GM19193 (cell line): ENCODE measurements around the gene MEI4.

ENCODE experiments used
- POLR2A ChIP-seq: IDR thresholded peaks from 4 replicates; pipeline ENCODE4 v1.6.1; 2011; ENCODE audit not compliant: insufficient read depth, insufficient read length; ENCODE audit errors: extremely low read depth

The MEI4 gene

DNA sequence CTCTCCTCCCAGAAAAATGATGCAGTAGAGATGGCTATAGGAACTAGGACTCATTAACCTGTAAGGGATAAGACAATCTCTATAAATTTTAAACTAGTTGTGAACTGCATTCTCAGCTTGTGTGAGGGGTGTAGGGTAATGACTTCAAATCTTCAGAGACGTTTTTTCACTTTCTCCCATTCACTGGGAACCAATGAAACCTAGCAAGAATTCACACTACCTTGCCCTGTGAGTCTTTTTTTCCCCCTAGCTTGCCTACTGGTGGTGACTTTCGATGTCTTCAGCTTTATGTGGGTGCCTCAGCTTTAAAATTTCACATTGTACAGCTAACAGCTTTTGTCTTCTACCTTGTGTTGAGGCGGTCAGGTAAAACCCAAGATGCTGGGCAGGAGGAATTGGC lies 192.0 kb downstream of the MEI4 start:
- TF ChIP-seq POLR2A: no peak

DNA sequence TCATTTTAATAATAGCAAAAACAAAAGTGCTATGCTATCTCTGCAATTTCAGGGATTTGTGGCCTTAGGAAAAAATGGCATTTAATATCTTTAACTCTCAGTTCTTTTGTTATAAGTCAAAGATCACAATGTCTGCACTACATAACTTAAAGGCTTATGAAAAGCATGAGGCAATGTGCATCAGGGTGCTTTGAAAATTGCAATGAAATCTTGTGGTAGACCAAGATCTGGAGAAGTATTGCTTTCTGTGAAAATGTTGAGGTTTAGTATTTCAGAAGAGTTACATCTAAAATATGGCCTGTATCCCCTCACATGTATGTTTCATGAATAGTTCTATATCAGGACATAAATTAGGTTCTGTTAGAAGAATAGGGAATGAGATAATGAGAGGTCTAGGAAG lies 200.6 kb downstream of the MEI4 start:
- no peak for TF ChIP-seq POLR2A

DNA sequence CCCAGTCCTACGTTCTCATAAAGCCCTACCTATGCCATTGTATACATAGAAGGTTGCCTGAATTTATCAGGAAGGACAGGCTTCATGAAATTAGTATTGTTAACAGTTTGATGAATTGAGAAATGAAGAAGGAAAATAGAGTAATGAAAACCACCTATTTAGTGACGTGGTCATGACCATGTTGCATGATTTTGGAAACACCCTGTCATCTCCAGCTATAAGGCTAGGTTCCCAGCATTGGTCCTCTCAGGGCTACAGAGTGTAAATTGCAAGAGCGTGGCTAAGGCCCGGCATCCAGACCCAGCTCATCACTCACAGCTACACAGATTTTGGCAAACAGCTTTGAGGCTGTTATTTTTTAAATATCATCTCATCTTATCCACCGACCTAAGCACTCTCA lies 203.6 kb downstream of the MEI4 start:
- TF ChIP-seq POLR2A: no peak

DNA sequence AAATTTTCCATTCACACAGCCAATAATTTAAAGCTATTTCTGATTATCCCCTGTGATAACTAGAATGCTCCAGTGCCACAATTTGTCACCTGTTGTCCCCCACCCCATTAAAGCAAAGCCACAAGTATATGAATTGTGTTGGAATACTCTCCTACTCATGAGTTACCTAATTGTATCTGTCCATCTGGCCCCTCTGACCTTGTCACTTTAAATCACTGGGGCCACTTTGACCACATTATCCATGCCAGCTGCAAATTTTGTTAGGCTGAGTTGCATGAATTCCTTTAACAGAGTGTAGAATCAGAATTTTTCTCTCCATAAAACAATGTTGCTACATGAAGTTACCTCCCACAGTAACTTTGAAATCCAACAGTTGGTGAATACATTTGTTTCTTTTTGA lies 204.6 kb downstream of the MEI4 start:
- no peak for TF ChIP-seq POLR2A

DNA sequence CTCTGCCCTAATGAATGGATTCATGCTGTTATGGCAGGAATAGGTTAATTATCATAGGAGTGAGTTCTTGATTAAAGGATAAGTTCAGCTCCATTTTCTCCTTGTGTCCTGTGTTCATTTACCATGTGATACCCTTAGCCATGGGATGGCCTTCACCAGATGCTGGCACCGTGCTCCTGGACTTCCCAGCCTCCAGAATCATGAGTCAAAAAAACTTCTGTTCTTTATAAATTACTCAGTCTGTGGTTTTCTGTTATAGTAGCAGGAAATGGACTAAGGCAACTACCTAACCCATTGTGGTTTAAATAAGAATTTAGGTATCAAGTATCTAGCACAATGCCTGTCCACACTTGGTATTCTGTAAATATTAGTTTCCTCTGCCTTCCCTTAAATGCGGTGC lies 223.5 kb downstream of the MEI4 start:
- TF ChIP-seq POLR2A: no peak

DNA sequence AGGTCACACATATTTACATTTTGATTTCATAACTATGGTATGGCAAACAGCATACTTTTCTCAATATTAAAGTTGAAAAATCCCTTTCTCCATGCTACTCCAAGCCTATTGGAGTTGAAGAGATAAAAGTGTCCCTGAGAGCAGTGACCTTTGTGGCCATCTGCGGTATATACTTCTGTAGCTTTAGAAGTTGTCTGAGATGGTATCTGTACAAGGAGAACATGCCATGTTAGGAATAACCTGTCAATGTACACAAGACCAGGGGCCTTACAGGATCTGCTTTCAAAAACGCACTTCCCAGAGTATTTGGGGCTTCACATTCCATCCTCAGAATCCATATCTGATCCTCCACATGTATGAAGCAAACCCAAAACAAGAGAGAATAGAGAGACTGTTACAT lies 226.7 kb downstream of the MEI4 start:
- no peak for TF ChIP-seq POLR2A

DNA sequence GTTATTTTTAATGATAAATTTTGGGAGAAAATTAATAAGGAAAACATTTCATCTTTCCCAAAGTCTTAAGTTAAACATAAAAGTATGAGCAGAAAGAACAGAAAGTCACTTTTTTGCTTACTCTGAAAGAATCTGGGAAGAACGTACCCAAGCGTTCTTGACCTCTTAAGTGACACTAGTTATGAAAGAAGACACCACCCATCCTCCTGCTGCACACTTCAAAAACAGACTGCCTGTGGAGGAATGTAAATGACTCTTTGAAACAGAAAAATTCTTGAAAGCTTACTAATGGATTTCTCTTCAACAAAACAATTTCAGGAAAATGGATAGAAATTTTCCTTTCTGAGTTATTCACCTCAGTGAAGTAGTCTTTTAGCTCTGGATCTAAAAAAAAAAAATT lies 227.7 kb downstream of the MEI4 start:
- TF ChIP-seq POLR2A: no peak

DNA sequence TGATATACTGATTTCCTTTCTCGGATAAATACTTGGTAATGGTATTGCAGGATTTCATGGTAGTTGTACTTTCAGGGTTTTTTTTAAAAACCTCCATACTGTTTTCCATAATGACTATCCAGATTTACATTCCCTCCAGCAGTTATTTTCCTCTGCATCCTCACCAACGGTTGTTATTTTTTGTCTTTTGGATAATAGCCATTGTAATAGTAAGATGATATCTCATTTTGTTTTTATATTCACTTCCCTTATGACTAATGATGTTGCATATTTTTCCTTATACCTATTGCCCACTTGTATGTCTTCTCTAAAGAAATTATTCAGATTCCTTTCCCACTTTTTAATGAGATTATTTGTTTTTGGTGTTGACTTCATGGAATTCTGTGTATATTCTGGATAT lies 231.0 kb downstream of the MEI4 start:
- TF ChIP-seq POLR2A: no peak

DNA sequence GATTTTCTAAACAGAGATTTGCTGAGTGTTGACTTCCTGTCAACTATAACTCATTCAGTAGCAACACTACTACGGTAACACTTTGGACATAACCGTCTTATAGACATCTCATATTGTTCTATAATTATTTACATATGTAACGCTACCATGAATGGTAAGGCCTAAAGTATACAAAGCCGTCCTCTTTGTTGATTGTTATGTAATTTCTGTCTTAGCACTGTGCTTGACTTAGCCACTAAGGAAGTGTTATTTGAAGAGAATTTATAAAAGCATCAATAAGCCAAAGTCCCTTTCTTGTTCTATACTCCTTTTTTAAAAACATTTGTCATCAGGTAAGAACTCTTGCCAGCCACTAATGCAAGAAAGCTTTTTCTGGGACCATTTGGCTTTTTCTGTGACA lies 240.6 kb downstream of the MEI4 start:
- no peak for TF ChIP-seq POLR2A

DNA sequence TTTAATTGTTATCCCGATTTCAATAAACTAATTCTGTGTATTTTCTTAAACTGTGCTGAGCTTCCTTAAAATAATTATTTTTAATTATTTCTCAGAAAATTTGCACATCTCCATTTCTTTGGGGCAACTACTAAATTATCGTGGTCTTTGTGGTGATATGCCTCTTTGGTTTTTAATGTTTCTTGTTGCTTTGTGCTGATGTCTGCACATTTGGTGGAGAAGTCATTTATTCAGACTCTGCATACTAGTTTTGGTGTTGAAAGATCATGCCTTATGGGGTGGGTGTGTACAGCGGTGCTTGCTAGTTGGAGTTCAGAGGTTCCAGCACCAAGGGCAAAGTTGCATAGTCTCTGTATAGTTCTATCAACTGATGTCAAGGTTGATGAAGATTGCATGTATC lies 253.2 kb downstream of the MEI4 start:
- TF ChIP-seq POLR2A: no peak

DNA sequence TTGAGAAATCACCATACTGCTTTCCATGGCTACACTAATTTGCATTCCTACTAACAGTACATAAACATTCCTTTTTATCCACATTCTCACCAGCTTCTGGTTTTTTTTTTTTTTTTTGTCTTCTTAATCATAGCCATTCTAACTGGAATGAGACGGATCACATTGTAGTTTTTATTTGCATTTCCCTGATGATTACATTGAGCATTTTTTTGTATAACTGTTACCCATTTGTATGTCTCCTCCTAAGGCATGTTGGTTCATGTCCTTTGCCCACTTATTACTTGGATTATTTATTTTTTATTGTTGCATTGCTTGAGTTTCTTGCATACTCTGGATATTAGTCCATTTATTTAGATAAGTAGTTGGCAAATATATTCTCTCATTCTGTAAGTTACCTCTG lies 258.0 kb downstream of the MEI4 start:
- no peak for TF ChIP-seq POLR2A

DNA sequence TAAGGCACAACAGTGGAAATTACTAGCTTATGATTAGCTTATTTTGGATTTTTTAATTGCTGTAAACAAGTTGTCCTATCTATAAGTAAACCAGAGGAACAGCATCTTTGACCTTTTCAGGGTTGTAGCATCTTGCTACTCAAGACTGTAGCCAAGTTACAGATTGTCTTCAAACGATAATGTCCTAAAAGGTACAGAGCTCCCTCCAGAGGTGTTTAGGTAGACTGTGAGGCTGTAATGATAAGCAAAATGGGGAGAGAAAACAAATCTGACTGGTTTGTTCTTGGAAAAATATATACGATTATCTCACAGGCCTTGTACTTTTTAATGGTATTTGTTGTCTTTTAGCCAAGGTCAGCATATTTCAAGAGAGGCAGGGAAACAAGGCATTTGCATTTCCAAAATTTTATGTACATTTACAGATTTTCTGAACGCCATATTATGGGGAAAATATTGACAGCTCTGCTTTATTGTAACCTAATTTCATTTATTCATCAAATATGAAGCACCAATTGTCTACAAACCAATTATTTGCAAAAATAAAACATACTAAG lies 273.4 kb downstream of the MEI4 start:
- TF ChIP-seq POLR2A: no peak

DNA sequence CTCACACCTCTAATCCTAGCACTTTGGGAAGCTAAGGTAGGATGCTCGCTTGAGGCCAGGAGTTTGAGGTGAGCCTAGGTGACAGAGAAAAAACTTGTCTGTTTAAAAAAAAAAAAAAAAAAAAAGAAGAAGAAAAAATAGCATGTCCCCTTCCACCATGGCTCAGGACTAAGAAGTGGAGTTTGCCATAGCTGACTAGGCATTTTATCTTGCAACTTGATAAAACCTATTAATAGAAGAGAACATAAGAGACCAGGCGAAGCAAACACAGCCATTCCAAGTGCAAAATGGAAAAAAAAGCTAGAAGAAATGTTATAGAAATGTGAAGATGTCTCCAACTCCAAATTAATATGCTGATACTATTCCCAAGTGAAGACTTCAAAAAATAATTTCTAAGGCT lies 277.5 kb downstream of the MEI4 start:
- TF ChIP-seq POLR2A: no peak

DNA sequence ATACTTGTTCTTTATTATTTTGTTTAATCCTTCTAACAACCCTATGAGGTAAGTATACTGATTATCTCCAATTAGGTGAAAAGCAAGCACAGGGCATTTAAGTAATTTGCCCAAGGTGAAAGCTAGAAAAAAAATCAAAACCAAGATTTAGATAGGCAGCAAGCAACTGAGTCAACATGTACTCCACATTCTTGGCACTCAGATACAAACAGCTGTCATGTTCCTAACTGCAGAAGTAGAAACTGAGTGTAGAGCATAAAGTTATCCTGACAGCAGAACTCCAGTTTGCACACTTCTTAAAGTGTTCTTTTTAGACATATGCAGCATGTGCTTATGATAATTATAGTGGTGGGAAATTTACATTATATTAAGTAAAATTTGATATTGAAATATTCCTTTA lies 278.1 kb downstream of the MEI4 start:
- TF ChIP-seq POLR2A: no peak

DNA sequence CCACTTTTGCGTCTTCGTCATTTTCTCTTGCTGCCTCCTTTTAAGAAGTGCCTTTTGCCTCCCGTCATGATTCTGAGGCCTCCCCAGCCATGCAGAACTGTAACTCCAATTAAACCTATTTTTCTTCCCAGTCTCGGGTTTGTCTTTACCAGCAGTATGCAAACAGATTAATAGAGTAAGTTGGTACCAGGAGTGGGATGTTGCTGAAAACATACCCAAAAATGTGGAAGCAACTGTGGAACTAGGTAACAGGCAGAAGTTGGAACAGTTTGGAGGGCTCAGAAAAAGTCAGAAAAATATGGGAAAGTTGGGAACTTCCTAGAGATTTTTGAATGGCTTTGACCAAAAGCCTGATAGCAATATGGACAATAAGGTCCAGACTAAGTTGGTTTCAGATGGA lies 309.2 kb downstream of the MEI4 start:
- TF ChIP-seq POLR2A: no peak

DNA sequence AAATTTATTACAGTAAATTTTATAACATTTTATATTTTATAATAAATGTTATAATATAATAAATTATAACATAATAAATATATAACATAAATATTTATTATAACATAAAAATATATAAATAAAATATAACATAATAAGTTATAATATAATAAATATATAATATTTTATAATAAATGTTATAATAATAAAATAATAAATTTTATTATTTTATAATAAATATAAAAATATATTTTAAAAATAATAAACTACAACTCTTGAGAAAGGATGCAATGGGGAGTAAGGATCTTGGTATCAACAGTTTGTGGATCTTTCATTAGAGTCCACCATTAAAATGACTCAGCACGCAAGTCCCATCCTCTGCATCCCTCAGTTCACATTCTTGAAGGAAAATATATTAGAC lies 312.6 kb downstream of the MEI4 start:
- TF ChIP-seq POLR2A: no peak

DNA sequence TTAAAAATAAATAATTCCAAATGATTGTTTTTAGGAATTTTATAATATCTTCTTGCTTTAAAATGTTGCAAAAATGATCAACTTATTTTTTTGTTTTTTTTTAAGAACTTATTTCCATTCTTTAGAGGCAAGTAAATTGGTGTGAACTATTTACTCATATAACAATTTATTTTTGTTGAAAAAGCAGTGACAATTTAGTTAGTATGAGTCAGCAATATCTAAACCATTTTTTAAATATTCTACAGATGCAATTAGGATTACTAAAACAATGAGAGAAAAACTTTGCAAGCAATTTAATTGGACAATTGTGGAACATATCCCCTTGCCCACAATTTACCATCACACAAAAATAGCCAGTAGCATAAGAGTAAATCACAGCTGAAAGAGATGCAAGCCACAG lies 319.5 kb downstream of the MEI4 start:
- no peak for TF ChIP-seq POLR2A
